Measurements from ENCODE around the gene SMG7.

The SMG7 gene

GRCh38 chr1:183471743-183472487, 384 bp upstream of the SMG7 start (continued):
- TF ChIP-seq ZBTB20 (tag by site-specific recombination; IDR thresholded peaks at IDR 0.05) (no peak; the same call in 1 of the 2 replicates), ZNF274 (IDR thresholded peaks at IDR 0.05; ENCODE audit: low read length) (no peak), ZNF274 (tag by site-specific recombination; IDR thresholded peaks at IDR 0.05; ENCODE audit: borderline replicate concordance) (no peak), ZNF423 (tag by site-specific recombination; IDR thresholded peaks at IDR 0.05) (peak; percentile 75), PRDM1 (tag by site-specific recombination; IDR thresholded peaks at IDR 0.05) (peak; percentile 94), GLI2 (tag by site-specific recombination; IDR thresholded peaks at IDR 0.05; ENCODE audit: borderline replicate concordance, low read depth) (no peak; the same call in 1 of the 2 replicates), ZNF138 (tag by site-specific recombination; IDR thresholded peaks at IDR 0.05; ENCODE audit: borderline replicate concordance) (no peak), ZNF155 (tag by site-specific recombination; IDR thresholded peaks at IDR 0.05) (no peak), ZNF645 (tag by site-specific recombination; IDR thresholded peaks at IDR 0.05) (peak; percentile 89), ZNF530 (tag by site-specific recombination; IDR thresholded peaks at IDR 0.05; ENCODE audit: low read depth) (no peak), ZSCAN4 (tag by site-specific recombination; IDR thresholded peaks at IDR 0.05) (peak; percentile 74), ZNF488 (tag by site-specific recombination; IDR thresholded peaks at IDR 0.05) (peak; percentile 83; the same call in 1 of the 2 replicates), ZNF596 (tag by site-specific recombination; IDR thresholded peaks at IDR 0.05) (no peak), ZNF658 (tag by site-specific recombination; IDR thresholded peaks at IDR 0.05) (peak; percentile 85), FEZF1 (tag by site-specific recombination; IDR thresholded peaks at IDR 0.05) (peak; percentile 75), ZNF146 (tag by site-specific recombination; IDR thresholded peaks at IDR 0.05) (peak; percentile 96), GLI4 (tag by site-specific recombination; IDR thresholded peaks at IDR 0.05) (peak; percentile 100), ZNF610 (tag by site-specific recombination; IDR thresholded peaks at IDR 0.05; ENCODE audit: borderline replicate concordance) (peak; percentile 95), ZNF692 (tag by site-specific recombination; IDR thresholded peaks at IDR 0.05) (peak; percentile 98), ZNF548 (tag by site-specific recombination; IDR thresholded peaks at IDR 0.05) (no peak; the same call in 1 of the 2 replicates), BCL6B (tag by site-specific recombination; IDR thresholded peaks at IDR 0.05) (peak; percentile 65; the same call in 1 of the 2 replicates), TCF7L2 (IDR thresholded peaks at IDR 0.05; ENCODE audit: borderline replicate concordance, low read depth, low read length) (peak; percentile 60; the same call in 1 of the 2 replicates), ZNF157 (tag by site-specific recombination; IDR thresholded peaks at IDR 0.05) (no peak), ZFP69B (tag by site-specific recombination; IDR thresholded peaks at IDR 0.05) (peak; percentile 98), ZNF707 (tag by site-specific recombination; IDR thresholded peaks at IDR 0.05) (0 out of 2 replicates have a peak, but pooled peaks have one; percentile 57), GFI1B (tag by site-specific recombination; IDR thresholded peaks at IDR 0.05) (peak; percentile 99), ZNF629 (tag by site-specific recombination; IDR thresholded peaks at IDR 0.05) (peak; percentile 94)
- TF ChIP-seq, protein P1, sequence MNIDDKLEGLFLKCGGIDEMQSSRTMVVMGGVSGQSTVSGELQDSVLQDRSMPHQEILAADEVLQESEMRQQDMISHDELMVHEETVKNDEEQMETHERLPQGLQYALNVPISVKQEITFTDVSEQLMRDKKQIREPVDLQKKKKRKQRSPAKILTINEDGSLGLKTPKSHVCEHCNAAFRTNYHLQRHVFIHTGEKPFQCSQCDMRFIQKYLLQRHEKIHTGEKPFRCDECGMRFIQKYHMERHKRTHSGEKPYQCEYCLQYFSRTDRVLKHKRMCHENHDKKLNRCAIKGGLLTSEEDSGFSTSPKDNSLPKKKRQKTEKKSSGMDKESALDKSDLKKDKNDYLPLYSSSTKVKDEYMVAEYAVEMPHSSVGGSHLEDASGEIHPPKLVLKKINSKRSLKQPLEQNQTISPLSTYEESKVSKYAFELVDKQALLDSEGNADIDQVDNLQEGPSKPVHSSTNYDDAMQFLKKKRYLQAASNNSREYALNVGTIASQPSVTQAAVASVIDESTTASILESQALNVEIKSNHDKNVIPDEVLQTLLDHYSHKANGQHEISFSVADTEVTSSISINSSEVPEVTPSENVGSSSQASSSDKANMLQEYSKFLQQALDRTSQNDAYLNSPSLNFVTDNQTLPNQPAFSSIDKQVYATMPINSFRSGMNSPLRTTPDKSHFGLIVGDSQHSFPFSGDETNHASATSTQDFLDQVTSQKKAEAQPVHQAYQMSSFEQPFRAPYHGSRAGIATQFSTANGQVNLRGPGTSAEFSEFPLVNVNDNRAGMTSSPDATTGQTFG (tag by site-specific recombination; IDR thresholded peaks at IDR 0.05; ENCODE audit: borderline replicate concordance) = peak; percentile 99
- TF ChIP-seq, protein P2, sequence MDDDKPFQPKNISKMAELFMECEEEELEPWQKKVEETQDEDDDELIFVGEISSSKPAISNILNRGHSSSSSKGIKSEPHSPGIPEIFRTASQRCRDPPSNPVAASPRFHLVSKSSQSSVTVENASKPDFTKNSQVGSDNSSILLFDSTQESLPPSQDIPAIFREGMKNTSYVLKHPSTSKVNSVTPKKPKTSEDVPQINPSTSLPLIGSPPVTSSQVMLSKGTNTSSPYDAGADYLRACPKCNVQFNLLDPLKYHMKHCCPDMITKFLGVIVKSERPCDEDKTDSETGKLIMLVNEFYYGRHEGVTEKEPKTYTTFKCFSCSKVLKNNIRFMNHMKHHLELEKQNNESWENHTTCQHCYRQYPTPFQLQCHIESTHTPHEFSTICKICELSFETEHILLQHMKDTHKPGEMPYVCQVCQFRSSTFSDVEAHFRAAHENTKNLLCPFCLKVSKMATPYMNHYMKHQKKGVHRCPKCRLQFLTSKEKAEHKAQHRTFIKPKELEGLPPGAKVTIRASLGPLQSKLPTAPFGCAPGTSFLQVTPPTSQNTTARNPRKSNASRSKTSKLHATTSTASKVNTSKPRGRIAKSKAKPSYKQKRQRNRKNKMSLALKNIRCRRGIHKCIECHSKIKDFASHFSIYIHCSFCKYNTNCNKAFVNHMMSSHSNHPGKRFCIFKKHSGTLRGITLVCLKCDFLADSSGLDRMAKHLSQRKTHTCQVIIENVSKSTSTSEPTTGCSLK (tag by site-specific recombination; IDR thresholded peaks at IDR 0.05) = no peak

All from HEK293 (cell line).